SK-N-SH (cell line): ENCODE data around the gene CTBP1.

Experiments used
- EZH2phosphoT487 ChIP-seq: fragments of 200-600 bp; sonication (generic); IDR thresholded peaks from 2 replicates; pipeline ENCODE4 v1.6.1; 2017; ENCODE audit warnings: low read depth, mixed run types, mild to moderate bottlenecking, antibody characterized with exemption, moderate library complexity, borderline replicate concordance
- JUND ChIP-seq: IDR thresholded peaks from 2 replicates; pipeline ENCODE4 v1.4.0; 2012
- NRF1 ChIP-seq: IDR thresholded peaks from 2 replicates; pipeline ENCODE4 v1.6.1; 2012; ENCODE audit warnings: low read depth, mild to moderate bottlenecking, low read length
- RAD21 ChIP-seq: IDR thresholded peaks from 2 replicates; pipeline ENCODE4 v1.6.1; 2012; ENCODE audit warnings: mild to moderate bottlenecking, low read length
- TF ChIP-seq, protein P1 (sequence below): fragments of 200-600 bp; sonication (generic); IDR thresholded peaks from 2 replicates; pipeline ENCODE4 v1.6.1; 2017; ENCODE audit warnings: antibody characterized with exemption, mild to moderate bottlenecking, moderate library complexity
- TF ChIP-seq, protein P2 (sequence below): IDR thresholded peaks from 2 replicates; pipeline ENCODE4 v1.4.0; 2012; ENCODE audit warnings: low read depth, borderline replicate concordance
- TF ChIP-seq, protein P3 (sequence below): IDR thresholded peaks from 2 replicates; pipeline ENCODE4 v1.6.1; 2012; ENCODE audit warnings: mild to moderate bottlenecking, low read depth, low read length, moderate library complexity
- TF ChIP-seq, protein P4 (sequence below): IDR thresholded peaks from 2 replicates; pipeline ENCODE4 v1.4.0; 2012; ENCODE audit warnings: low read depth

DNA sequence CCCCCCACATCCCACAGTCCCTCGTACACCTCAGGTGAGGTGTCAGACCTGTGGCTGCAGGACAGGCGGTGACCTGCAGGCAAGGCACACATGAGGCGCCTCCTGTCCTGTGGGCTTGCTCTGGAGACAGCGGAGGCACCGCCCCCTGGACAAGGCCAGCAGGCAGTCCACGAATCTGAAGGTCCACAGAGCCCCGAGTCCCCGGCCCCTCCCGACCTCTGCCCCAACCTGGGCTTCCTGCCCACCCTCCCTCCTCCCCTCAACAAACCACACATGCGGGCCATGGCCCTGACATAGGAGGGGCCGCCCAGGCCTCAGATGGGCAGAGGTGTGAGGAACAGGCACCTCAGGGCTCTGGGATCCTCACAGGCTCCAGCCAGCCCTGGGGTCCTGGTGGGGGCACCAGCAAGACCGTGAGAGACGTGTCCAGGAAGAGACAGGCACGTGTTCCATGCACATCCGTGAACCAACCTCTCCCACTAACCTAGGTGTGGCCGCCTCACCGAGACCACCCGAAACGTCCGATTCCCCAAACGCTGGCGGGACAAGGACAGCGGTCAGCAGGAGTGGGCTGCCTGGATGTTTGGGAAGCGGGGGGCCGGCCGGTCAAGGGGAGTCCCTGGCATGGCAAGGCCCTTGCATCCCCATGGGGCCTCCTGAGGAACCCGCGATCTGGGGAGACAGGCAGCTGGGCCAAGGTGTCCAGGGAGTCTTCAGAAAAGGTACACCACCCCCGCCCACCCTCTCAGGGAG, 25.8 kb downstream of the CTBP1 start:
- TF ChIP-seq, protein P1, sequence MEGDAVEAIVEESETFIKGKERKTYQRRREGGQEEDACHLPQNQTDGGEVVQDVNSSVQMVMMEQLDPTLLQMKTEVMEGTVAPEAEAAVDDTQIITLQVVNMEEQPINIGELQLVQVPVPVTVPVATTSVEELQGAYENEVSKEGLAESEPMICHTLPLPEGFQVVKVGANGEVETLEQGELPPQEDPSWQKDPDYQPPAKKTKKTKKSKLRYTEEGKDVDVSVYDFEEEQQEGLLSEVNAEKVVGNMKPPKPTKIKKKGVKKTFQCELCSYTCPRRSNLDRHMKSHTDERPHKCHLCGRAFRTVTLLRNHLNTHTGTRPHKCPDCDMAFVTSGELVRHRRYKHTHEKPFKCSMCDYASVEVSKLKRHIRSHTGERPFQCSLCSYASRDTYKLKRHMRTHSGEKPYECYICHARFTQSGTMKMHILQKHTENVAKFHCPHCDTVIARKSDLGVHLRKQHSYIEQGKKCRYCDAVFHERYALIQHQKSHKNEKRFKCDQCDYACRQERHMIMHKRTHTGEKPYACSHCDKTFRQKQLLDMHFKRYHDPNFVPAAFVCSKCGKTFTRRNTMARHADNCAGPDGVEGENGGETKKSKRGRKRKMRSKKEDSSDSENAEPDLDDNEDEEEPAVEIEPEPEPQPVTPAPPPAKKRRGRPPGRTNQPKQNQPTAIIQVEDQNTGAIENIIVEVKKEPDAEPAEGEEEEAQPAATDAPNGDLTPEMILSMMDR, result no peak
- TF ChIP-seq, protein P2, sequence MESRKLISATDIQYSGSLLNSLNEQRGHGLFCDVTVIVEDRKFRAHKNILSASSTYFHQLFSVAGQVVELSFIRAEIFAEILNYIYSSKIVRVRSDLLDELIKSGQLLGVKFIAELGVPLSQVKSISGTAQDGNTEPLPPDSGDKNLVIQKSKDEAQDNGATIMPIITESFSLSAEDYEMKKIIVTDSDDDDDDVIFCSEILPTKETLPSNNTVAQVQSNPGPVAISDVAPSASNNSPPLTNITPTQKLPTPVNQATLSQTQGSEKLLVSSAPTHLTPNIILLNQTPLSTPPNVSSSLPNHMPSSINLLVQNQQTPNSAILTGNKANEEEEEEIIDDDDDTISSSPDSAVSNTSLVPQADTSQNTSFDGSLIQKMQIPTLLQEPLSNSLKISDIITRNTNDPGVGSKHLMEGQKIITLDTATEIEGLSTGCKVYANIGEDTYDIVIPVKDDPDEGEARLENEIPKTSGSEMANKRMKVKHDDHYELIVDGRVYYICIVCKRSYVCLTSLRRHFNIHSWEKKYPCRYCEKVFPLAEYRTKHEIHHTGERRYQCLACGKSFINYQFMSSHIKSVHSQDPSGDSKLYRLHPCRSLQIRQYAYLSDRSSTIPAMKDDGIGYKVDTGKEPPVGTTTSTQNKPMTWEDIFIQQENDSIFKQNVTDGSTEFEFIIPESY, result no peak
- TF ChIP-seq EZH2phosphoT487 (no peak), NRF1 (no peak), JUND (no peak), RAD21 (no peak)
- TF ChIP-seq, protein P3, sequence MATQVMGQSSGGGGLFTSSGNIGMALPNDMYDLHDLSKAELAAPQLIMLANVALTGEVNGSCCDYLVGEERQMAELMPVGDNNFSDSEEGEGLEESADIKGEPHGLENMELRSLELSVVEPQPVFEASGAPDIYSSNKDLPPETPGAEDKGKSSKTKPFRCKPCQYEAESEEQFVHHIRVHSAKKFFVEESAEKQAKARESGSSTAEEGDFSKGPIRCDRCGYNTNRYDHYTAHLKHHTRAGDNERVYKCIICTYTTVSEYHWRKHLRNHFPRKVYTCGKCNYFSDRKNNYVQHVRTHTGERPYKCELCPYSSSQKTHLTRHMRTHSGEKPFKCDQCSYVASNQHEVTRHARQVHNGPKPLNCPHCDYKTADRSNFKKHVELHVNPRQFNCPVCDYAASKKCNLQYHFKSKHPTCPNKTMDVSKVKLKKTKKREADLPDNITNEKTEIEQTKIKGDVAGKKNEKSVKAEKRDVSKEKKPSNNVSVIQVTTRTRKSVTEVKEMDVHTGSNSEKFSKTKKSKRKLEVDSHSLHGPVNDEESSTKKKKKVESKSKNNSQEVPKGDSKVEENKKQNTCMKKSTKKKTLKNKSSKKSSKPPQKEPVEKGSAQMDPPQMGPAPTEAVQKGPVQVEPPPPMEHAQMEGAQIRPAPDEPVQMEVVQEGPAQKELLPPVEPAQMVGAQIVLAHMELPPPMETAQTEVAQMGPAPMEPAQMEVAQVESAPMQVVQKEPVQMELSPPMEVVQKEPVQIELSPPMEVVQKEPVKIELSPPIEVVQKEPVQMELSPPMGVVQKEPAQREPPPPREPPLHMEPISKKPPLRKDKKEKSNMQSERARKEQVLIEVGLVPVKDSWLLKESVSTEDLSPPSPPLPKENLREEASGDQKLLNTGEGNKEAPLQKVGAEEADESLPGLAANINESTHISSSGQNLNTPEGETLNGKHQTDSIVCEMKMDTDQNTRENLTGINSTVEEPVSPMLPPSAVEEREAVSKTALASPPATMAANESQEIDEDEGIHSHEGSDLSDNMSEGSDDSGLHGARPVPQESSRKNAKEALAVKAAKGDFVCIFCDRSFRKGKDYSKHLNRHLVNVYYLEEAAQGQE, result no peak
- TF ChIP-seq, protein P4, sequence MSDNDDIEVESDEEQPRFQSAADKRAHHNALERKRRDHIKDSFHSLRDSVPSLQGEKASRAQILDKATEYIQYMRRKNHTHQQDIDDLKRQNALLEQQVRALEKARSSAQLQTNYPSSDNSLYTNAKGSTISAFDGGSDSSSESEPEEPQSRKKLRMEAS, result no peak
